HG03103 (cell line): ENCODE measurements around the gene STPG1.

Experiments used
- ATAC-seq: cut with Tn5 transposase; IDR thresholded peaks from one replicate; pipeline ENCODE4 v1.9.1; 2021; ENCODE audit warnings: low read depth; ENCODE audit not compliant: unreplicated experiment

Gene STPG1

GRCh38 chr1:24321697-24322469 lies 91.7 kb downstream of the STPG1 start:
- ATAC-seq, result no peak

GRCh38 chr1:24321126-24321525 lies 92.5 kb downstream of the STPG1 start:
- no peak for ATAC-seq

- ATAC-seq, result no peak
Observed at GRCh38 chr1:24319962-24320361, 93.6 kb downstream of the STPG1 start.

- no peak for ATAC-seq
Observed at GRCh38 chr1:24319312-24319863, 94.2 kb downstream of the STPG1 start, which contains the start of gene GRHL3. Gene GRHL3 (plus strand): TSS chr1:24319357. CDS start chr1:24319552, 195 bp downstream.

- no peak for ATAC-seq
Observed at GRCh38 chr1:24318615-24319311, 94.8 kb downstream of the STPG1 start.

- ATAC-seq, result no peak
Observed at GRCh38 chr1:24317956-24318614, 95.5 kb downstream of the STPG1 start.

- no peak for ATAC-seq
Observed at GRCh38 chr1:24317081-24317480, 96.5 kb downstream of the STPG1 start.

GRCh38 chr1:24316645-24317044 lies 96.9 kb downstream of the STPG1 start:
- ATAC-seq, result no peak

GRCh38 chr1:24315391-24315790 lies 98.2 kb downstream of the STPG1 start:
- ATAC-seq, result no peak

GRCh38 chr1:24311741-24312140 lies 101.8 kb downstream of the STPG1 start:
- ATAC-seq, result no peak

GRCh38 chr1:24311234-24311633 lies 102.3 kb downstream of the STPG1 start:
- no peak for ATAC-seq

- ATAC-seq, result no peak
Observed at GRCh38 chr1:24309762-24310485, 103.7 kb downstream of the STPG1 start.

GRCh38 chr1:24308365-24309015 lies 105.1 kb downstream of the STPG1 start:
- no peak for ATAC-seq
